Anterior cingulate cortex (tissue), 58 donors: ENCODE measurements around the gene FBXL13.
"Not testable (repeated sequence)": the region's sequence is repeated elsewhere in the genome, so short reads cannot be mapped to it uniquely, and the experiment has no call there.

ENCODE experiments used
- DNase-seq, 58 donors: peaks; one replicate each; lab custom pipeline; 2025; lab: John Stamatoyannopoulos, UW

The FBXL13 gene

DNA sequence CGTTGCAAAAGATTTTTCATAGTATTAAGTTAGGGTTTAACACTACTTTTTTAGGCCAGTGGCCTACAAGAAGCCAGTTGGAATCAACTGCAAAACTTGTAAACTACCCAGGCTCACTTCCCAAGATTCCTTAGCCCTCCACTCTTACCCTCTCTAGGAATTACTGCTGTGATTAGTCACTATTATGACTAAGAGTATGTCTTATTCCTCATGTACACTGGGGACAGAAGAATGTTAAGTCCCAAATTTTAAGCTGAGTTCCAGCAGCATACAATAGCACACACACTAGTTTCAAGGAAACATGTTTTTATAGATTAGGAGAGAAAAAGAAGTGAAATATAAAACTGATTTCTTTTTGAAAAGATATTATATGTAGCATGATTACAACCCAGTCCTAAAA is 42.8 kb downstream of the FBXL13 start:
- no peak for DNase-seq

DNA sequence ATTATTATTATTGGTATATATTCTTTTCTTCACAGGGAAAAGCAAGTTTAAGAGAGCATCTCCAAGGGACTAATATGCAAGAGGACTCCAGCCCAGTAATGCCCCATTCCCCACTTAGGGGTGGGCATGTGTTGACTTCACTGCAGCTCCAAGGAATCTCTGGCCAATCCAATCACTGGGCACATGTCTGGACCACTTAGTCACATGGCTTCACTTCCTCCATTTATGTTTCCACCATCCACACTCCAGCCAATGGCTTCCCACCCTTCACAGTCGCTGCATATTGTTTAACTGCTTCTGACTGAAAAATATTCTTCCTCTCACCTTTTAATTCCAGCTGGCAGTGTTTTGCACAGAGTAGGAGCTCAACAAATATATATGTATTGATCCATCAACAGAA is 43.6 kb downstream of the FBXL13 start:
- no peak for DNase-seq

DNA sequence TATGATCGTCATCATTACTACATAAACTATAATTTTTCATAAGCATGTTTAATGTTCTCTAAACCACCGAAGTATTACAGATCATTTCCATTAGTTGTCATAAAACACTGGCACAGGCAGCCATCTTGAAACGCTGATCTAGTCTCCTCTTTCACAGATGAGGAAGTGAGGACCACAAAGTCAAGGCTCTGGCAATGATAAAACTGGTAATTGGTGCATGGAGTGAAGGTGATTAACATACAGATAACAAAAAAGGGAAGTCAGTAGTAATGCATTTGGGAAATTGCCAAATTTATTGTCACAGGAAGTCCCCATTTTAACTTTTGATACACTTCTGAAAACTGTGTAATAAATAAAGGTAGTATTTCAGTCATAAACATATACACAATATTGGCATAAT is 49.3 kb downstream of the FBXL13 start:
- no peak for DNase-seq

DNA sequence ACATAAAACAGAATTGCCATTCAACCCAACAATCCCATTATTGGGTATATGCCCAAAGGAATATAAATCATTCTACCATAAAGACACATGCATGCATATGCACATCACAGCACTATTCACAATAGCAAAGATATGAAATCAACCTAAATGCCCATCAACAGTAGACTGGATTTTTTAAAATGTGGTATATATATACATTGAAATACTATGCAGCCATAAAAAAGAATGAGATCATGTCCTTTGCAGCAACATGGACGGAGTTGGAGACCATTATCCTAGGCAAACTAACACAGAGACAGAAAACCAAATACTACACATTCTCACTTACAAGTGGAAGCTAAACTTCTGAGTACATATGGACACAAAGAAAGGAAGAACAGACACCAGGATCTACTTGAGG is 51.0 kb downstream of the FBXL13 start:
- not testable (repeated sequence) for DNase-seq

DNA sequence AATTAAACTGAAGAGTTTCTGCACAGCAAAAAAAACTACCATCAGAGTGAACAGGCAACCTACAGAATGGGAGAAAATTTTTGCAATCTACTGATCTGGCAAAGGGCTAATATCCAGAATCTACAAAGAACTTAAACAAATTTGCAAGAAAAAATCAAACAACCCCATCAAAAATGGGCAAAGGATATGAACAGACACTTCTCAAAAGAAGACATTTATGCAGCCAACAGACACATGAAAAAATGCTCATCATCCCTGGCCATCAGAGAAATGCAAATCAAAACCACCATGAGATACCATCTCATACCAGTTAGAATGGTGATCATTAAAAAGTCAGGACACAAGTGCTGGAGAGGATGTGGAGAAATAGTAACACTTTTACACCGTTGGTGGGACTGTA is 53.1 kb downstream of the FBXL13 start:
- not testable (repeated sequence) for DNase-seq

DNA sequence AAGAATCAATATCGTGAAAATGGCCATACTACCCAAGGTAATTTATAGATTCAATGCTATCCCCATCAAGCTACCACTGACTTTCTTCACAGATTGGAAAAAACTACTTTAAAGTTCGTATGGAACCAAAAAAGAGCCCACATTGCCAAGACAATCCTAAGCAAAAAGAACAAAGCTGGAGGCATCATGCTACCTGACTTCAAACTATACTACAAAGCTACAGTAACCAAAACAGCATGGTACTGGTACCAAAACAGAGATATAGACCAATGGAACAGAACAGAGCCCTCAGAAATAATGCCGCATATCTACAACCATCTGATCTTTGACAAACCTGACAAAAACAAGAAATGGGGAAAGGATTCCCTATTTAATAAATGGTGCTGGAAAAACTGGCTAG is 53.7 kb downstream of the FBXL13 start:
- DNase-seq: not testable (repeated sequence)

DNA sequence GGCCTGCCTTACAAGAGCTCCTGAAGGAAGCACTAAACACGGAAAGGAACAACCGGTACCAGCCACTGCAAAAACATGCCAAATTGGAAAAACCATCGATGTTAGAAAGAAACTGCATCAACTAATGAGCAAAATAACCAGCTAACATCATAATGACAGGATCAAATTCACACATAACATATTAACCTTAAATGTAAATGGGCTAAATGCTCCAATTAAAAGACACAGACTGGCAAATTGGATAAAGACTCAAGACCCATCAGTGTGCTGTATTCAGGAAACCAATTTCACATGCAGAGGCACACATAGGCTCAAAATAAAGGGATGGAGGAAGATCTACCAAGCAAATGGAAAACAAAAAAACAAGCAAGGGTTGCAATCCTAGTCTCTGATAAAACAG is 56.3 kb downstream of the FBXL13 start:
- not testable (repeated sequence) for DNase-seq

DNA sequence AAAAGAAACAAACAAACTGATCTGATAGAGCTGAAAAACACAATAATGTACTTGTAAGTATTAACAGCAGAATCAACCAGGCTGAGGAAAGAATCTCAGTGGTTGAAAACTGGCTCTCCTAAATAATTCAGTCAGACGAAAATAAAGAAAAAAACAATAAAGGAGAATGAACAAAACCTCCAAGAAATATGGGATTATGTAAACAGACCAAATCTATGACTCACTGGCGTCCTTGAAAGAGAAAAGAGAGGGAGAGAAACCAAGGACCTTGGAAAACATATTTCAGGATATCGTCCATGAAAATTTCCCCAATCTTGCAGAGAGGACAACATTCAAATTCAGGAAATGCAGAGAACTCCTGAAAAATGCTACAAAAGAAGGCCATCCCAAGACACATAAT is 62.9 kb downstream of the FBXL13 start:
- no peak for DNase-seq

DNA sequence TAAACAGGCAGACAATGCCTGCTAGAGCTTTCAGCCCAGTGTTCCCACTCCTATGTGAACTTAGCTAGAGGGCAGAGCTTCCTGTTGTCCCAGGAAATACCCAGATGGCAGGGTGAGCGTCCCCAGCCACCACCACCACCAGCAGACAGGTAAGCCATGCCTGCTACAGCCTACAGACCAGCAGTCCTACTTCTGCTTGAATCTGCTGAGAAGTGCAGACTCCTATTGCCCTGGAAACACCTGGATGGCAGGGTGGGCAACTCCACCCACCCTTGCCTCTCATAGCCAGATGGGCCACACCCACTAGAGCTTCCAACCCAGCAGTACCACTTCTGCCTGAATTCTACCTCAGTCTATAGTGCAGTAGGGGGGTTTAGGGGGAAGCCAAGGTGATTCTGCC is 64.4 kb downstream of the FBXL13 start:
- DNase-seq: no peak

DNA sequence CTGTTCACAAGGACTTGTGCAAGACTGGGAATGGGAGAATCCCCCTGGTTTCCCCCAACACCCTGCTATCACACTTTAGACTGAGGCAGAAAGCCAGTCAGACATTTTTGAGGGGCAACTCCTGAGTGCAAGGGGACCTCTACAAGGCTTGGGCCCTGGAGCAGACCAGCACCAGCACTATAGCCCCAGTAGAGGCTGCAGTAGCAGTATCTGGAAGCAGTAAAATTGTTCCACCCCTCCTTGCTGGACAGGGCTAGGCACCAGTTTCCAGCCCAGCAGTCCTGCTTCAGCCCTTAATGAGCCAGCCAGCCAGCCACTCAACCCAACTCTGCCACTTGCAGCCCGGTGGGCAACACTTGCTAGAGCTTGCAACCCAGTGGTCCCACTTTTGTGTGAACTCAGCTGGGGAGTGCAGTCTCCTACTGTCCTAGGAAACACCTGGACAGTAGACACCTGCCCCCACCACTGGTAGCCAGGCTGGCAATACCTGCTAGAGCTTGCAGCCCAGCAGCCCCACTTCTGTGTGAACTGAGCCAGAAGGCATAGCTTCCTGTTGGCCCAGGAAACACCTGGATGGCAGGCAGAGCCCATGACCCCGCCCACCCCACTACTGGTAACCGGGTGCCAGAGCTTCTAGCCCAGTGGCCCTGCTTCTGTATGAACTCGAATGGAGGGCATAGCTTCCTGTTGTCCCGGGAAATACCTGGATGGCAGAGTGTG is 65.0 kb downstream of the FBXL13 start:
- DNase-seq: no peak

DNA sequence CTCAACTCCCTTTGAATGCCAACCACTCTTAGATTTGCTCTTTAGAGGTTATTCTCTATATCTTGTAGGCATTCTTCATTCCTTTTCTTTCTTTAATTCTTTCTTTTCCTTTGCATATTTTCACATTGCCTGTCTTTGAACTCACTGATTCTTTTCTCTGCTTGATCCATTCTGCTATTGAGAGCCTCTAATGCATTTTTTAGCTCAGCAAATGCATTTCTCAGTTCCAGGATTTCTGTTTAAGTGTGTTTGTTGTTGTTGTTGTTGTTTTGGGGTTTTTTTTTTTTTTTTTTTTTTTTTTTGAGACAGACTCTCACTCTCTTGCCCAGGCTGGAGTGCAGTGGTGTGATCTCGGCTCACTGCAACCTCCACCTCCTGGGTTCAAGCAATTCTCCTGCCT is 71.6 kb downstream of the FBXL13 start:
- DNase-seq: no peak

DNA sequence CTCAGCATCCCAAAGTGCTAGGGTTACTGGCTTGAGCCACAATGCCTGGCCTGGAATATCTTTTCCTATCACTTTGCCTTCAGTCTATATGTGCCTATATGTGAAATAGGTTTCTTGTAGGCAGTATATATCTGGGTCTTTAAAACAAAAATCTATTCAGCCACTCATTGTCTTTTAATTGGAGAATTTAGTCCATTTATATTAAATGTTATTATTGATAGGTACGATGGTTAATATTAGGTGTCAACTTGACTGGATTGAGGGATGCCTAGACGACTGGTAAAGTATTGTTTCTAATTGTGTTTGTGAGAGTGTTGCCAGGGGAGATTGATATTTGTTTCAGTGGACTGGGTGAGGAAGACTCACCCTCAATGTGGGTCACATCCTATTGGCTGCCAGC is 73.4 kb downstream of the FBXL13 start:
- DNase-seq: no peak

DNA sequence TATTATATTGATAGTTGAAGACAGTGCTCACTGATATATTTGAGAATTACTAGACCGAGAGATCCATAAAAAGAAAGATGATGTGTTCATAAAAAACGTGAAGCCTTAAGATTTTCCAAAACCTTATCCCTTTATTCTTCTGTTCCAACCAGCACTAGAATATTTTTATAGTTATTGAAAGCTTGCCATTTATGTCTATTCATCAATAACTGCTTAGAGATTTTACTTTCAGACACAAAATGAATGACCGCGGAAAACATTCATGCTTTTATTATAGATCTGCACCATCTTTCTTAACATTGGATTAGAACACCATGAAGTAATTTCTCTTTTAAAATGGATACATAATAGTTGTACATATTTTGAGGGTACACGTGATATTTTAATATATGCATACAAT is 77.6 kb downstream of the FBXL13 start:
- no peak for DNase-seq

DNA sequence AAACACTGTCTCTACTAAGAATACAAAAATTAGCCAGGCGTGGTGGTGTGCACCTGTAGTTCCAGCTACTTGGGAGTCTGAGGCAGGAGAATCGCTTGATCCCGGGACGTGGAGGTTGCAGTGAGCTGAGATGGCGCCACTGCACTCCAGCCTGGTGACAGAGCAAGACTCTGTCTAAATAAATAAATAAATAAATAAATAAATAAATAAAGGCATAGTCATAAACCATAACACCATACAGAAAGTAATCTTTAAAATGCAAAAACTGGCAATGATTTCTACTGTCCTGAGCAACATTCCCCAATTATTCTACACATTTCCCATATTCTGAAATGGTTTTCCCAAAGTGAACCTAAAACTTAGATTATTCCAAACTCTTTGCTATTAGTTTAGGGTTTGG is 79.0 kb downstream of the FBXL13 start:
- DNase-seq: not testable (repeated sequence)

DNA sequence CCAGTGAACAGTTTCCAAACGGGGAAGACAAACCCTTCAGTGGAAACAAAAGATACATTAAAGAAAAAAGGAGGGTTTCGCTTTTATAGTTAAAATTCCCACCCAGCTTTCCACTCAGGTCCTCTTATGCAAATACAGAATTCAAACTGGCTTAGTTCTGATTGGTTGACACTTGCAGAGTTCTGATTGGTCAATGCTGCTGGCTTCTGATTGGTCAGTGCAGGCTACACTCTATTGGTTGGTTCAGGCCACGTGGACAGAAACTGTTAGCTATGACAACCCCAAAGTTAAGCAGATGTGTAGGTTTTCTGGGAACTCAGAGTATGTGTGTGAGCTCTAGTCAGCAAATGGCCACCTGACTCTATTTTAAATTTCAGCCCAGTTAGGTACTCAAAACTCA is 80.0 kb downstream of the FBXL13 start:
- DNase-seq: no peak

DNA sequence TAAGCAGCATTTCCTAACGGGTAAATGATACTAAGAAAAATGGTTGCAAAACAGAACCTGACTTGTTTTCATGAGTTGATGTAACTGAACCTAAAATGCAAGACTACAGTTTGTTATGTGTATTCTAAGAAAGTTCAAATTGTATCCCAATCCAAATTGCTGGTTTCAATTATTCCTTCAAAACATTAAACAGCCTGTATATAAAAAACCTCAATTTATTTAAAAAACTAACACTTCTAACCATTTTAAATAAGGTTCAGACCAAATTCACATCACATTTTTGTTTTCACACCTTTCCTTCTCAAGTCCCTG is 80.9 kb downstream of the FBXL13 start:
- no peak for DNase-seq

DNA sequence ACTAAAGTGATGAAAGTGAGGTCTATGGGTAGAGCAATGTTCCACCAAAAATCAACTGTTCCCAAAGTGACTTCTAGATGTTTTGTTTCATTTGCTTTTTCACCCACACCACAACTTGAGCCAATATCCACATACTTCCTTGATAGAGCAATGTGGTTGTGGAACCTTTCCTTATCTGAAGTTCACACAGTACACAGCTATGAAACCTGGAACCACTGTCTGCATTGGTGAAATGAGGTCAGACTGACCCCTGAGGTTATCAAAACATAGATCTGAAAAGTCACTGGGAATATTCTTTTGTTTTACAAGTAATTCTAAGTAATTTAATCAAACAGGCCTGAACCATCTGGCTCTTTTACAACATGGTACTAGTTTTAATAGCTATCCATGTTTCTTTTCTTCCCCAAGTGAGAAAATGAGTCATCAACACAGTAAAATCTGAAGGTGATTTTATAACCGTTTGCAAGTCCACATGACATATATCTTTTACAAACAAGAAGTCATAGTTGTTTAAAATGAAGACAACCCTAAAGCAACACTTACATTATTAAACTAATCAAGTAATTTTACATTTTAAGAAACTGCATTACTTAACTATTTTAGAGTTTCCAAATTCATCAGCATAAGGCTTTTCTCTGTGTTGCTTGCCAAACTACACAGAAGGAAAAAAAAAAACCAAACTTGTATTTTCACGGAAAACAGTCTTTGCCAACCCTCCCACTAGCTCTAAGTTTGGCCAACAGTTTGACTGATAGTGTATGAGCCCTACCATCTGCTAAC is 81.5 kb downstream of the FBXL13 start:
- DNase-seq: peak in 2 of 58 donors; percentile 11 to 31

DNA sequence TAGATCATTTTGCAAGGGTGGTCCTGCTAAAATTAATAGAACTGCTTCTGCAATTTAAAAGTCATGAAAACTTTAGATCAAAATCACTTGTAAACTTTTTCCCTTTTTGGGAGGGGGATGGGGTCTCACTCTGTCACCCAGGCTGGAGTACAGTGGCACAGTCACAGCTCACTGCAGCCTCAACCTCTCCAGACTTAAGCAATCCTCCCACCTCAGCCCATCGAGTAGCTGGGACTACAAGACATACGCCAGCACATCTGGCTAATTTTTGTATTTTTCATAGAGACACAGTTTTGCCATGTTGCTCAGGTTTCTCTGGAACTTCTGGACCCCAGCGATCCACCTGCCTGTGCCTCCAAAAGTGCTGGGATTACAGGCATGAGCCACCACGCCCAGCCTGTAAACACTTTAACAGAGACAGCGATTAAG is 82.1 kb downstream of the FBXL13 start:
- no peak for DNase-seq

DNA sequence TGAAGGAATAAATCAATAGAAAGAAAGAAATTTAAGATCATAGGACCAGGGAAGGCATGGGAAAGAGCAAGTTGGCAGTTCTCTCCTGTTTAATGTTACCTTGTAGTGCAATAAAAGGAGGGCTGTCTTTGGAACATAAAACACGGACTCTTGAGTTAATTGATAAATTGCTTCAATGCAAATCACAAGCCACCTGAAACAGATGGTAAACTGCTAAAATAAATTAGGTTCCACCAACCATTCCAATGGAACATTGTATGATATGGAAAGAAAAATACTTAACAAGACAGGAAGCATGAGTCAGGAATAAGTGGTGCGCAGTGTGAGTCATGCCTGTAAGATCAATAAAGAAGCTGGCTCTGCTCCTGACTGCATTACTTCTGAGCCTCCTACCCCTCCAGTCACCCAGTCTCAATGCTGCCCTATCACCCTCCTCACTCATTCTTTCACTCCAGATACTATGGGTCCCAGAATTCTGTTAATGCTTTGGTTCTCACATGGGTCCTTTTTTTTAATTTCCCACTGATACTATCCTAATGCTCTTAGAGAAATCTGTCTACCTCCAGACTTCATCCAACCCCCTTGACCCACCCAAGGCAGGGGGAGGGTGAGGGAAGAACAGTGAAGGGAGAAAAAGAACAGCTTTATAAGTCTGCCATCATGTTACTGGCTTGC is 82.9 kb downstream of the FBXL13 start:
- peak in 5 of 58 donors; percentile 1 to 4 (median 1) for DNase-seq

DNA sequence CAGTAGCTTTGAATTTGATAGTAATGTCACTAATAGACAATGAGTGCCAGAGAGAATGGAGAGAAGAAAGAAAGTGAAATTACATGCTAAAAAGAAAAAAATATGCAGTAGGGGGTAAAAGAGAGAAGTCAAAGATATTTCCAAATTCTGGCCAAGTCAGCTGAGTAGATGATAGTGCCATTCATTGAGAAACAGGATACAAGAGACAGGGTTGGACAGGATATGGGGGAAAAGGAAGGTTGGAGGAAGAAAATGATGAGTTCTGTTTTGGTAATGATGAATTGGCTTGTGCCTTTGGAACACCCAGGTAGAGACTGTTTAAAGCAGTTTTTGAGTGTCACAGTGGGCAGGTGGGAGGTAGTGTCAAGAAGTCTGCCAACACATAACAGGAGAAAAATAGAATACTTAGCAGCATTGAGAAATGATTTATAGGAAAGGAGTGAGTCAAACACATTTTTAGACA is 83.5 kb downstream of the FBXL13 start:
- no peak for DNase-seq

DNA sequence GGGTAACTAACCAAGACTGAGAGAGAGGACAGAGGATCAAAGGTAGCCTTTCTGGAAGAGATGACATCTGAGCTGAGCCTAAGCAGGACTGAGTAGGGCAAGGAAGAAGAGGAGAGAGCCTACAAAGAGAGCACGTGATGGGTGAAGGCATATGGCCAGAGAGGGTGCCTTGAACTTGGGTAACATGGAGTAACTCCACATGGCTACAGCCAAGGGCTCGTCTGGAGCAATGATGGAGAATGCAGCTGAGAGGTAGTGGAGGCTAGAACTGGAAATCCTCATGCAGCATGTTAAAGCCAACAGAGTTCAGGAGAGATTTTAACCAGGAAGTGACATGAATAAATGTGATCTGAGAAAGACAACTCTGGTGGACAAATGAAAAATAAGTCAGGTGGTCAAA is 84.0 kb downstream of the FBXL13 start:
- no peak for DNase-seq
